GM12892 (cell line): ENCODE results near the gene PPP1R3A.

Experiments used
- POLR2A ChIP-seq: IDR thresholded peaks from 2 replicates; pipeline ENCODE4 v1.6.1; 2011; ENCODE audit warnings: low read depth, low read length, control low read depth
- POLR2AphosphoS5 ChIP-seq: IDR thresholded peaks from 2 replicates; pipeline ENCODE4 v1.6.1; 2011; ENCODE audit warnings: low read depth, low read length, control low read depth

DNA sequence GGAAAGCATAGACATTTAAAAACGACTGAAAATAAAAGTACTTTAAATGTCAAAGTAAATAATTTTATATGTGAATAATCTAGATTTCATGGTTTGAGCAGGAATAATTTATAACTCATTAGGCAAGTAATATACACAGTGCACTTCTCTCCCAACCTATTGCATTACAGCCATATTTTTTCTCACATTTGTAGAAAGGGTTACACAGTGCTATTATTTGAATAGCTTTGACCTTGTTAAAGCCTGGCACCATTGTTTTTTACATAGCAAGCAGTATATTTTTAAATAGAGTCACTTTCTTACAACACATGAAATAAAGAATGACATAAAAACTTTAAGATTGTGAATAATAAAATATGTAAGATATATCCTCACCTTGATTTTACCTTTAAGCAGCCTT lies 969 bp downstream of the PPP1R3A start:
- TF ChIP-seq POLR2A (no peak), POLR2AphosphoS5 (no peak)
